Measurements from ENCODE around the gene GRK7.
"Not testable (repeated sequence)": the region's sequence is repeated elsewhere in the genome, so short reads cannot be mapped to it uniquely, and the experiment has no call there.

Gene GRK7

GRCh38 chr3:141762552-141762951, 656 bp upstream of the GRK7 start:
- DNase-seq = not testable (repeated sequence)

DNA sequence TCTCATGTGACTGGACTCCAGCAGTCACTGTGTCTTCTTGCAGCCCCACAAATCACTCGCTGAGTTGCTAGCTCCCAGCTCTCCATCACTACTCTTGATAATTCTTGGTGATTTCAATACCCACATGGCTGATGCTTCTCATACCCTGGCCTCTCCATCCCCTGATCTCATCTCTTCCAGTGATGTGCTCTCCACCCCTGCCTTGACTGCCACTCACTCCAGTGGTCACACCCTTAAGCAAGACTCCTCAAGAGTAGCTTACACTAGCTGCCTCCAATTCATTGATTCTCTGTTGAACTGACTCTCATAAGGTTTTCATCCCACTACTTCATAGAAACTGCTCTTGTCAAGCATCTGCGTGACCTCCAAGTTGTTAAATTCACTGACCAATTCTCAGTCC, 837 bp downstream of the GRK7 start:
- DNase-seq = no peak

- no peak for DNase-seq
These were observed 1.3 kb downstream of the GRK7 start for GRCh38 chr3:141764465-141764864.

GRCh38 chr3:141764986-141765385, 1.8 kb downstream of the GRK7 start:
- no peak for DNase-seq

DNA sequence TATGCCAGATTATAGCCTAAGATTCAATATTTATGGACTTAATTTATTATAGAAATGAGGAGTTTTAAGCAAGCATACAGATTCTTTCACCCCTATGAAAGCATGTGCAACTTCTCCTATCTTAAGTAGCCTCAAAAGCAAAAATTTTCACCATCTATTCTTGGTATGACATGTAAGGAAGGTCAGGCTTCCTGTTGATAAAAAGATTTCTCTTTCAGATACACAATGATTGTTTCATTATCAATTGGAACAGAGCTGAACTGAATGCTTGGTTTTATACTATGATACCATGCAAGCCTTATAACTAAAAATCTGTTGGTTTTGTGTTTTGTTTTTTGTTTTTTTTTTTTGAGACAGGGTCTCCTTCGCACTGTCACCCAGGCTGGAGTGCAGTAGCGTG, 3.9 kb downstream of the GRK7 start:
- no peak for DNase-seq

- no peak for DNase-seq
These were observed 6.2 kb downstream of the GRK7 start for GRCh38 chr3:141769221-141769894.

DNA sequence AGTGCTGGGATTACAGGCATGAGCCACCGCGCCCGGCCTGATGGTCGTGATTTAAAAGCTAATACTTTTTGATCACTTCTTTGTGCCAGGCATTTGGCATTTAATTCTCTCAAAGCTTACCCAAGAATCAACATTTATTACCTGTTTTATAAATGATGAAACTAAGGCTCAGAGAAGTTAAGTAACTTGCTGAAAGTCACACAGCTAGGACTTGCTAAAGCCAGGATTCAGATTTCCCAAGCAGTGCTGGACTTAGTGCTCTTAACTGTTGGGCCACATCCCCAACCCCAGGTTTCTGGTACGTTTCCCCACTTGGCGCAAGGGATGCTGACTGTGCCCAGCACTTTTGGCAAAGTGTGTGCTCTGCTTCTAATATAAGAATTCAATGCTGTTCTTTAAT, 10.5 kb downstream of the GRK7 start:
- no peak for DNase-seq

DNA sequence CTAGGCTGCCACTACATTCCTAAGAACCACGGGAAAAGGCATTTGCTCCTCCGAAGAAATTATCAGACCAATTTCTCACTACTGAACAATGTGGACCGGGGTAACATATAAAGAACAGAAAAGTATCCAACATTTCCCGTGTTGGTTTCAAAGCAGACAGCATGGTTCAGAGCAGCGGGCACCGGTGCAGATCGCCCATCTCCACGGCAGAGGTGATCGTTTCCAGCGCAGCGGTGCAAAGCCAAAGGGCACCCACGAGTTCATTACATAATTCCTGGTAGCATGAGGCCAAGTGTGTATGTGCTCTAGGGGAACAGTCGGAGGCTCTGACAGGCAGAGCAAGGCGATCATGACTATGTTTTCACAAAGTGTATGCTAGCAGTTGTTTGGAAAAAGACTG, 13.2 kb downstream of the GRK7 start:
- DNase-seq = no peak

- DNase-seq = no peak
These were observed 13.7 kb downstream of the GRK7 start for GRCh38 chr3:141776885-141777284.

DNA sequence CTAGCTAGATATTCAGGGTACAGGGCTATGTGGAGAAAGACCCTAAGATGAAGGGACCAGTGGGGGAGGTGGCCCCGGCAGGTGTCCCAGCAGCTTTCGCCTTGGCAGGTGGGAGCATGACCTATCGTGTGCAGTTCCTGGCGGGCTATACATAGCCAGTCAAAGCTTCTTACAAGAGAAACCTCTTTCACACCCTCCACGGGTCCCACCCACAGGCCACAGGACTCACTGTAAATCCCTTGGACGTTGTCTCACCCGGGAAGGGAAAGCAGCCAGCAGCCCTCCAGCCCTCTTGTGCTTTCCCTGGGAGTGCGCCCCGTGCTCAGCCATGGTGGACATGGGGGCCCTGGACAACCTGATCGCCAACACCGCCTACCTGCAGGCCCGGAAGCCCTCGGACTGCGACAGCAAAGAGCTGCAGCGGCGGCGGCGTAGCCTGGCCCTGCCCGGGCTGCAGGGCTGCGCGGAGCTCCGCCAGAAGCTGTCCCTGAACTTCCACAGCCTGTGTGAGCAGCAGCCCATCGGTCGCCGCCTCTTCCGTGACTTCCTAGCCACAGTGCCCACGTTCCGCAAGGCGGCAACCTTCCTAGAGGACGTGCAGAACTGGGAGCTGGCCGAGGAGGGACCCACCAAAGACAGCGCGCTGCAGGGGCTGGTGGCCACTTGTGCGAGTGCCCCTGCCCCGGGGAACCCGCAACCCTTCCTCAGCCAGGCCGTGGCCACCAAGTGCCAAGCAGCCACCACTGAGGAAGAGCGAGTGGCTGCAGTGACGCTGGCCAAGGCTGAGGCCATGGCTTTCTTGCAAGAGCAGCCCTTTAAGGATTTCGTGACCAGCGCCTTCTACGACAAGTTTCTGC, 15.0 kb downstream of the GRK7 start:
- DNase-seq = no peak

GRCh38 chr3:141779667-141780066, 16.5 kb downstream of the GRK7 start:
- DNase-seq = no peak

GRCh38 chr3:141782386-141782932, 19.3 kb downstream of the GRK7 start:
- no peak for DNase-seq

- DNase-seq = no peak
These were observed 20.4 kb downstream of the GRK7 start for GRCh38 chr3:141783632-141784031.

DNA sequence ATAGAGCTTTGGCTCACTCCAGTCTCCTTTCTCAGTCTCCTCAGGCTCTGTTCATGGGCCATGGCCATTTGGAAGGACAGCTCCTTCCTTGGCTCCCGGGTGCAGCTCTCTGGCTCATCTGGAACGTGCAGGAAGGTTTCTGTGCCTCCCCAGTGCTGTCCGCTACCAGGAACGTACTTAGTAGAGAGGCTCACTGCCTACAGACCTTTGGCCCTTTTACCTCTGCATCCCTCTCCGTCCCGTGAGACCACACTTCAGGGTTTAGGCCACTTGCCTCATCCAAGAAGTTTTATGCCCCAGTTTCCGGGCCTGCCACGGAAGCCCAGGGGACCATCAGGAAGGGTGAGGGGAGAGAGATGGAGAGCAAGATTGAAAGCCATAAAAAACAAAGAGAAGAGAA, 20.9 kb downstream of the GRK7 start:
- no peak for DNase-seq

DNA sequence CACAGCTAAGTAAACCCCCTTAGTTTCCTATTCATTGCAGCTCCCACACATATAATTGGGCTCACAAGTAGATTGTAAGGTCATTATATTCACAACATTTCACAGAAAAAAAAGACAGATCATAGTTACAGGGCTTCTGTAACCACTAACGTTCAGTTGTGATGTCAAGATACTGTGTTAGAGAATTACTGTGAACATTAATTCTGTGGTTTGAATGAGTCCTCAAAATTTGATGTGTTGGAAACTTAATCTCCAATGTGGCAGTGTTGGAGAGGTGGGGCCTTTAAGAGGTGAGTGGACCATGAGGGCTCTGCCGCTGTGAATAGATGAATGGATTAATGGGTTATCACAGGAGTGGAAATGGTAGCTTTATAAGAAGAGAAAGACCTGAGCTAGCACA, 21.3 kb downstream of the GRK7 start:
- no peak for DNase-seq

GRCh38 chr3:141788149-141788548, 24.9 kb downstream of the GRK7 start:
- DNase-seq = no peak

GRCh38 chr3:141788750-141789149, 25.5 kb downstream of the GRK7 start:
- not testable (repeated sequence) for DNase-seq

DNA sequence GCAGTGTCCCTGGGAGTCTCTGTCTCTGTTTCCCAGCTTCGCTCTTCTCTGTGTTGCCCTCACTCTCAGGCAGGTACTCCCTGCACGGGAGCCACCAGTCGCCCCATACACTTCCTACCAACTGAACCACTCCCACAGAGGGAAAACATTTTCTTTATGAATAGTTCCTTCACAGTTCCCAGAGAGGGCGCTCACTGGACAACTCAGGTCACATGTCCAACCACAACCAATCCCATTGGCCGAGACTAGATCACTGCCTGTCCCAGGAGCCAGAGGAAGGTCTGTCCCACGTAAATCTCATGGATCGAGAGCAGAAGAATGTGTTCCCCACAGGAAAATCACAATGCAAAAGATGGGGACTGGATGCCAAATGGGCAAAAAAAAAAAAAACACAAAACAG, 26.1 kb downstream of the GRK7 start:
- DNase-seq = no peak

DNA sequence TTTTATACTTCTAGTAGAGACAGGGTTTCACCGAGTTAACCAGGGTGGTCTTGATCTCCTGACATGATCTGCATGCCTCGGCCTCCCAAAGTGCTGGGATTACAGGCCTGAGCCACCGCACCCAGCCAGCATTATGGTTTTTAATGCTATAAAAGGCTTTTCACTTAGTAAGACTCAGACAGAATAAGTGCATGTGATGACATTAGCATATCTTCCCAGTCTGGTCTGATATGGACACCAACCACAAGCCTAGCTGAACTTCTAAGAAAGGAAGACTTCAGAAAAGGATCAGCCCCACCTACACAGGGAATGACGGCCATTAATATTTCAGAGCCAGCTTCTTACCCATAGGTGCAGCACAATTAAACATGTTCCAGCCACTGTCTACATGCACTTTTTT, 27.0 kb downstream of the GRK7 start:
- DNase-seq = no peak

- no peak for DNase-seq
These were observed 29.3 kb downstream of the GRK7 start for GRCh38 chr3:141792495-141792894.

DNA sequence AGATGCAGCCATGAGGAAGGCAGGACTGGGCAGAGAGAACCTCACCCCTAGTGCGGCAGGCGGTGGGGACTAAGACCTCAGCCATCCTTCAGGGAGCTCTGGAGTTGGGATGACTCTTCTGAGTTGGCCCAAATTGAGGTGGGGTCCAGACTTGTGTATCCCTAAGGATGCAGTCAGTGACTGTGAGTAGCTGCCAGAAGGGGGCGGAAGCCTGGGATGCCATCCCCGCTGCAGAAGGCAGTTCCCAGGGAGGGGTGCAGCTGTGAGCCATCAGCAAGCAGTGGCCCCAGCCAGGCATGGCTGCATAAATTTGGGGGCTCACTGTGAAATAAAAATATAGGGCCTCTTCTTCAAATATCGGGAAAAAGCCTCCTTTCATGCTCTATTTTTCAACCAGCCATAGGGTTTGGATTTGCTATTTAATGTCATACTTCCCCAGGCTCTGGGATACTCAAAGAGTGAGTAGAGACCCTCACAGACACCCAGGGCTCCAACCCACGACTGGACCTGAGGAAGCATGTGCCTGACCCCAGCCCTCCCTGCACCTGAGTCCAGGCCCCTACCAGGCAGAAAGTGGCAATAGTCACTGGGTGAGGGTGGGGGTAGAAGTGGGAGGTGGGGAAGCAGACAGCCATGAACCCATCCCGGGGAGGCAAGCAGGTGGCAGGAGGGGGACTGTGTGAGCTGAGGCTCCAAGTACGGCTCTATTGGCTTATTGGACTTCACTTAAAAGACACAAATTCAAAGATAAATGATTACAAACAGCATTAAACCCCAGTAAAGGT, 30.5 kb downstream of the GRK7 start:
- DNase-seq = no peak

- DNase-seq = no peak
These were observed 32.1 kb downstream of the GRK7 start for GRCh38 chr3:141795276-141795675.

DNA sequence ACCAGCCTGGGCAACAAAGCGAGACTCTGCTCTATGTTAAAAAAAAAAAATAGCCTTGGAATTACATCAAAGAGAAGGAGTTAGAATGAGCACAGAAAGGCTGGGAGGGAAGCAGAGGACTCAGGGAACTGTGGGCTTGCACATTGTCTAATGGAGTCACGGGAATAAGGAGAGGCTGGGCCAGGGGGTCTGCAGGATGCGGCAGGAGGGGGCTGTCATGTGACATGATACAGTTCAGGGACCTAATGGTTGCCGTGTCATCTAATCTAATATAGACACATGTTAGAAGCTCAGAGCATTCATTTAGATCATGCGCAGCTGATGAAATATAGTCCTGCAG, 32.5 kb downstream of the GRK7 start:
- DNase-seq = no peak

Data from NCI-H187 (cell line).